Panc1 (cell line): ENCODE measurements around the gene NPAS3. TPM values are rescaled to one million over a fixed set of nuclear protein-coding genes. Genes with fewer than 3 reads are reported as not detected.

Source experiments
- ATAC-seq: fragments of 200-7000 bp; cut with Tn5 transposase; 2 replicates; pipeline ENCODE4 v1.9.1; 2020; ENCODE audit warnings: mild to moderate bottlenecking, moderate library complexity
- BruUV-seq: library from RNA; stranded (reverse); fragments of 400-500 nt; replicated peaks from 2 replicates; lab custom pipeline; 2021; lab: Mats Ljungman, UMichigan
- CTCF ChIA-PET: fragments of 300-600 bp; sonication (Branson Sonifier 250); formaldehyde crosslinking; loops from one replicate; lab custom pipeline; 2022; ENCODE audit warnings: antibody characterized with exemption; lab: Charles Lee
- POLR2A ChIA-PET: fragments of 300-600 bp; sonication (Branson Sonifier 250); formaldehyde crosslinking; loops from one replicate; lab custom pipeline; 2022; ENCODE audit warnings: antibody characterized with exemption; lab: Charles Lee
- DNase-seq: peaks from one replicate; pipeline ENCODE4 v3.0.0-alpha.2; 2010; ENCODE audit warnings: low read depth, low spot score
- H3K27ac ChIP-seq: 2 replicates; pipeline ENCODE4 v1.5.1; 2011; ENCODE audit warnings: mild to moderate bottlenecking, low read length, inconsistent platforms
- H3K27me3 ChIP-seq: fragments of 200-500 bp; sonication (Bioruptor generic); 2 replicates; pipeline ENCODE4 v1.6.0; 2014; ENCODE audit warnings: low read length, inconsistent platforms; ENCODE audit not compliant: control insufficient read depth, insufficient read depth
- H3K36me3 ChIP-seq: fragments of 200-500 bp; sonication (Bioruptor generic); 2 replicates; pipeline ENCODE4 v1.5.1; 2014; ENCODE audit warnings: inconsistent platforms, mild to moderate bottlenecking, low read length, moderate library complexity; ENCODE audit not compliant: control insufficient read depth, insufficient read depth
- H3K4me1 ChIP-seq: 2 replicates; pipeline ENCODE4 v1.5.1; 2011; ENCODE audit warnings: inconsistent platforms, mild to moderate bottlenecking, low read length, moderate library complexity; ENCODE audit not compliant: control insufficient read depth, insufficient read depth
- H3K4me3 ChIP-seq, 2 experiments: 2 replicates each; pipeline ENCODE4 v1.5.1; 2011 to 2012; ENCODE audit warnings: low read depth in 2 of 2, low read length in 2 of 2, mild to moderate bottlenecking in 2 of 2, inconsistent platforms in 1 of 2, moderate library complexity in 1 of 2
- H3K9me3 ChIP-seq: fragments of 200-500 bp; sonication (Bioruptor generic); 2 replicates; pipeline ENCODE4 v1.5.1; 2014; ENCODE audit warnings: low read depth, mild to moderate bottlenecking, inconsistent platforms, low read length, moderate library complexity; ENCODE audit not compliant: control insufficient read depth, insufficient read depth
- POLR2AphosphoS5 ChIP-seq: IDR thresholded peaks from 2 replicates; pipeline ENCODE4 v1.6.1; 2012; ENCODE audit warnings: mild to moderate bottlenecking, low read depth, low read length, moderate library complexity
- SIN3A ChIP-seq: IDR thresholded peaks from 2 replicates; pipeline ENCODE4 v1.6.1; 2012; ENCODE audit warnings: low read depth, mild to moderate bottlenecking, low read length, moderate library complexity, borderline replicate concordance; ENCODE audit not compliant: insufficient read depth
- TCF7L2 ChIP-seq: IDR thresholded peaks from 2 replicates; pipeline ENCODE4 v1.6.1; 2011; ENCODE audit warnings: mild to moderate bottlenecking, low read depth, low read length, inconsistent platforms
- in situ Hi-C: cut with HindIII; loops from 2 replicates; pipeline ENCODE4 v1.10.0; 2016; ENCODE audit warnings: low sequenced_read_pairs, low pct_unique_long_range_greater_than_20kb
- intact Hi-C: fragments of 100-400 bp; cut with micrococcal nuclease; formaldehyde crosslinking; loops from one replicate; pipeline ENCODE4 v1.10.0; 2022; ENCODE audit not compliant: unreplicated experiment
- total RNA-seq: library from RNA; stranded (reverse); gene quantifications from one replicate; pipeline ENCODE4 v1.2.1, GENCODE V29; 2021; ENCODE audit not compliant: unreplicated experiment
- TF ChIP-seq, protein P1 (sequence below), 2 experiments: IDR thresholded peaks; 2 replicates each; pipeline ENCODE4 v1.6.1; 2011 to 2012; ENCODE audit warnings: low read depth in 2 of 2, control low read depth in 1 of 2, low read length in 1 of 2, mild to moderate bottlenecking in 1 of 2, moderate library complexity in 1 of 2; ENCODE audit not compliant: insufficient read depth in 1 of 2
- TF ChIP-seq, protein P2 (sequence below): fragments of 450-650 bp; IDR thresholded peaks from 2 replicates; pipeline ENCODE4 v1.5.1; 2017; ENCODE audit warnings: mild to moderate bottlenecking

NPAS3 gene
- total RNA-seq, 1 experiment from 2014 or later = 0.23 TPM

DNA sequence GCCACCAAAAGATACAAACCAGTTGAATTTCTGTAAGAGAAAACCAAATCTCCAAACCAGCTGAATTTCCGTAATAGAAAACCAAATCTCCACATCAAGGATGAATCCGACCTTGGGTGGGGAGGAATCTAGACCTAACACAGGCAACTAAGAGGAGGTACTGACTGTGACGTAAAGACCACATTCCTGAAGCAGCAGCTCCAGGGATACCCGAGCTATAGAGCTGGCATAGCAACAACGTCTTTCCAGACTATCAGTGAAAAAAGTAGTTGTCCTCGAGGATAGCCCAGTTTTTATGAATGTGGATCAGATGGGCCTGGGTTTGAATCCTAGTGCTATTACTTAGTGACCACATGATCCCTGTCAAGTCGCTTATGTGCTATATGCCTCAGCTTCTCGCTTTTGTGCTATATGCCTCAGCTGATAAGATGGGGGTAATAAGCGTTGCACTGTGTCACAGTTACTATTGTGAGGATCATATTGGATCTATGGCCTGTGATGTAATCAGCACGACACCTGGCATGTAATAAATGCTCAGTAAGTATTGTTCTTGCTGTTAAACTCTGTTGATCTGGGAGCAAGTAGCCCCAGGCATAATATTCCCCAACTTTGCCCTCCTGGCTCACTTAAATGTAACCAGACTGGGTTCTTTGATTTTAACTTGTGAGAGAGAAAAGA lies 898.4 kb downstream of the NPAS3 start:
- Histone ChIP-seq H3K27me3 (no peaks in the 10 kb centered on the region), H3K36me3 (no peaks in the 10 kb centered on the region), H3K4me3 (no peak overlapping the region), H3K4me1 (no peaks in the 10 kb centered on the region), H3K9me3 (no peaks in the 10 kb centered on the region), H3K27ac (no peak overlapping the region)
- ChIA-PET POLR2A (no interaction called here), CTCF (interaction anchor here (1.5 kb wide), 1 partner anchor 262 kb away, joined by 4 read pairs; no protein-coding TSS in a partner anchor)
- TF ChIP-seq, protein P1, sequence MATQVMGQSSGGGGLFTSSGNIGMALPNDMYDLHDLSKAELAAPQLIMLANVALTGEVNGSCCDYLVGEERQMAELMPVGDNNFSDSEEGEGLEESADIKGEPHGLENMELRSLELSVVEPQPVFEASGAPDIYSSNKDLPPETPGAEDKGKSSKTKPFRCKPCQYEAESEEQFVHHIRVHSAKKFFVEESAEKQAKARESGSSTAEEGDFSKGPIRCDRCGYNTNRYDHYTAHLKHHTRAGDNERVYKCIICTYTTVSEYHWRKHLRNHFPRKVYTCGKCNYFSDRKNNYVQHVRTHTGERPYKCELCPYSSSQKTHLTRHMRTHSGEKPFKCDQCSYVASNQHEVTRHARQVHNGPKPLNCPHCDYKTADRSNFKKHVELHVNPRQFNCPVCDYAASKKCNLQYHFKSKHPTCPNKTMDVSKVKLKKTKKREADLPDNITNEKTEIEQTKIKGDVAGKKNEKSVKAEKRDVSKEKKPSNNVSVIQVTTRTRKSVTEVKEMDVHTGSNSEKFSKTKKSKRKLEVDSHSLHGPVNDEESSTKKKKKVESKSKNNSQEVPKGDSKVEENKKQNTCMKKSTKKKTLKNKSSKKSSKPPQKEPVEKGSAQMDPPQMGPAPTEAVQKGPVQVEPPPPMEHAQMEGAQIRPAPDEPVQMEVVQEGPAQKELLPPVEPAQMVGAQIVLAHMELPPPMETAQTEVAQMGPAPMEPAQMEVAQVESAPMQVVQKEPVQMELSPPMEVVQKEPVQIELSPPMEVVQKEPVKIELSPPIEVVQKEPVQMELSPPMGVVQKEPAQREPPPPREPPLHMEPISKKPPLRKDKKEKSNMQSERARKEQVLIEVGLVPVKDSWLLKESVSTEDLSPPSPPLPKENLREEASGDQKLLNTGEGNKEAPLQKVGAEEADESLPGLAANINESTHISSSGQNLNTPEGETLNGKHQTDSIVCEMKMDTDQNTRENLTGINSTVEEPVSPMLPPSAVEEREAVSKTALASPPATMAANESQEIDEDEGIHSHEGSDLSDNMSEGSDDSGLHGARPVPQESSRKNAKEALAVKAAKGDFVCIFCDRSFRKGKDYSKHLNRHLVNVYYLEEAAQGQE (IDR thresholded peaks at IDR 0.05; ENCODE audit: insufficient read depth in 1 of 2, low read depth in 2 of 2, low read length in 1 of 2) = no peak
- TF ChIP-seq TCF7L2 = no peak
- TF ChIP-seq, protein P2, sequence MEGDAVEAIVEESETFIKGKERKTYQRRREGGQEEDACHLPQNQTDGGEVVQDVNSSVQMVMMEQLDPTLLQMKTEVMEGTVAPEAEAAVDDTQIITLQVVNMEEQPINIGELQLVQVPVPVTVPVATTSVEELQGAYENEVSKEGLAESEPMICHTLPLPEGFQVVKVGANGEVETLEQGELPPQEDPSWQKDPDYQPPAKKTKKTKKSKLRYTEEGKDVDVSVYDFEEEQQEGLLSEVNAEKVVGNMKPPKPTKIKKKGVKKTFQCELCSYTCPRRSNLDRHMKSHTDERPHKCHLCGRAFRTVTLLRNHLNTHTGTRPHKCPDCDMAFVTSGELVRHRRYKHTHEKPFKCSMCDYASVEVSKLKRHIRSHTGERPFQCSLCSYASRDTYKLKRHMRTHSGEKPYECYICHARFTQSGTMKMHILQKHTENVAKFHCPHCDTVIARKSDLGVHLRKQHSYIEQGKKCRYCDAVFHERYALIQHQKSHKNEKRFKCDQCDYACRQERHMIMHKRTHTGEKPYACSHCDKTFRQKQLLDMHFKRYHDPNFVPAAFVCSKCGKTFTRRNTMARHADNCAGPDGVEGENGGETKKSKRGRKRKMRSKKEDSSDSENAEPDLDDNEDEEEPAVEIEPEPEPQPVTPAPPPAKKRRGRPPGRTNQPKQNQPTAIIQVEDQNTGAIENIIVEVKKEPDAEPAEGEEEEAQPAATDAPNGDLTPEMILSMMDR = no peak
- no peak for TF ChIP-seq SIN3A
- no peak for TF ChIP-seq POLR2AphosphoS5
- DNase-seq (no peak), ATAC-seq (no peak)
- no TSS peak for BruUV-seq
- in situ Hi-C loops (no loop called here), intact Hi-C loops (loop anchor here (5.0 kb wide), 1 partner anchor 390 kb away; no protein-coding TSS in a partner anchor)

DNA sequence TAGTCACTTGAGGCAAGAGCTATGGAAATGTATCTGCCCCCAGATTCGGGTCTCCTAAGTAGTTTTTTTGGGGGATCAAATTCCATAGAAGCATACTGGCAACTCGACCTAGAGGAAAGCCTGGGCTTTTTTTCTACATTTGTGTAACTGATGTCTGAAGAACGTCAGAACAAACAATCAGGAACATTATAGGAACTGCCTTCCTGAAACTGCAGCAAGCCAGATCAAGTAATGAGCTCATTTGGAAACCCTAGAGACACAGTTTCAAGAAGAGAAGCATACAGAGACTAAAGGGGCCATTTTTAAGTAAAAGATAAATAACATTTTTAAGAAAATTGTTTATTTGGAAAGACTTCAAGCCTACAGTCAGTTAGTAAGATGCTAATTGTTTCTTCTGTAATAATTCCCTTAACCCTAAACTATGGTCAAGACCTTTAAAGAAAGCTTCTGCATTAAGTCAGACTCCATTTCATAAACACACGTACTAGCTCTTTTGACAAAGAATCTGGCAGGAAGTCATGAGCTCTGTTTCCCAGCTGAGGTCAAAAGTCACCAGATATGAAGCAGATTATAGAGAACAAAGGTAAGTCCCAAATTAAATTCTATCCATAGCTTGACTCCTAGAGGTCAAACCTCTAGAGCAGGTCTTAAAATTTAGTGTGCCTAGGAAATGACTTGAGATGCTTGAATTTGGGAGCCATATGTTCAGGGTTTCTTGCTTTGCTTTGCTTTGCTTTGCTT lies 899.4 kb downstream of the NPAS3 start:
- TF ChIP-seq TCF7L2 (no peak), SIN3A (no peak), POLR2AphosphoS5 (no peak)
- TF ChIP-seq, protein P1 (IDR thresholded peaks at IDR 0.05; ENCODE audit: insufficient read depth in 1 of 2, low read depth in 2 of 2, low read length in 1 of 2) = no peak
- TF ChIP-seq, protein P2 = no peak
- Histone ChIP-seq H3K27ac (no peak overlapping the region), H3K4me3 (no peak overlapping the region), H3K9me3 (no peaks in the 10 kb centered on the region), H3K27me3 (no peaks in the 10 kb centered on the region), H3K4me1 (no peaks in the 10 kb centered on the region), H3K36me3 (no peaks in the 10 kb centered on the region)
- POLR2A ChIA-PET = no interaction called here
- CTCF ChIA-PET = interaction anchor here (1.5 kb wide), 1 partner anchor 260 kb away, joined by 4 read pairs; no protein-coding TSS in a partner anchor
- no TSS peak for BruUV-seq
- intact Hi-C loops = loop anchor here (5.0 kb wide), 1 partner anchor 389 kb away; no protein-coding TSS in a partner anchor
- ATAC-seq (no peak), DNase-seq (no peak)
- in situ Hi-C loops = no loop called here
